Measurements from ENCODE around the gene ADORA1.

ADORA1 gene

GRCh38 chr1:203124011-203124410, 3.5 kb upstream of the ADORA1 start:
- DNase-seq, result no peak

GRCh38 chr1:203124546-203125317, 2.8 kb upstream of the ADORA1 start:
- no peak for DNase-seq

- DNase-seq, result no peak
These were observed 1.2 kb upstream of the ADORA1 start for GRCh38 chr1:203126151-203126865.

GRCh38 chr1:203126866-203127665, 460 bp upstream of the ADORA1 start:
- no peak for DNase-seq

- DNase-seq, result no peak
These were observed 847 bp downstream of the ADORA1 start for GRCh38 chr1:203128431-203128715.

GRCh38 chr1:203128716-203129500, 1.4 kb downstream of the ADORA1 start:
- DNase-seq, result no peak

GRCh38 chr1:203129501-203130231, 2.1 kb downstream of the ADORA1 start:
- no peak for DNase-seq

GRCh38 chr1:203130358-203130985, 2.9 kb downstream of the ADORA1 start:
- no peak for DNase-seq

- DNase-seq, result no peak
These were observed 4.1 kb downstream of the ADORA1 start for GRCh38 chr1:203131548-203132200.

- no peak for DNase-seq
These were observed 6.6 kb downstream of the ADORA1 start for GRCh38 chr1:203133970-203134725.

GRCh38 chr1:203135636-203136305, 8.2 kb downstream of the ADORA1 start:
- DNase-seq, result no peak

GRCh38 chr1:203136409-203137042, 9.0 kb downstream of the ADORA1 start:
- no peak for DNase-seq

- no peak for DNase-seq
These were observed 9.8 kb downstream of the ADORA1 start for GRCh38 chr1:203137324-203137723.

GRCh38 chr1:203138066-203138465, 10.5 kb downstream of the ADORA1 start:
- no peak for DNase-seq

- no peak for DNase-seq
These were observed 12.5 kb downstream of the ADORA1 start for GRCh38 chr1:203139976-203140475.

- DNase-seq, result no peak
These were observed 13.4 kb downstream of the ADORA1 start for GRCh38 chr1:203140743-203141520.

- no peak for DNase-seq
These were observed 14.6 kb downstream of the ADORA1 start for GRCh38 chr1:203142124-203142523.

- no peak for DNase-seq
These were observed 15.3 kb downstream of the ADORA1 start for GRCh38 chr1:203142684-203143408.
